ENCODE data around the gene NRDE2.

Gene NRDE2

DNA sequence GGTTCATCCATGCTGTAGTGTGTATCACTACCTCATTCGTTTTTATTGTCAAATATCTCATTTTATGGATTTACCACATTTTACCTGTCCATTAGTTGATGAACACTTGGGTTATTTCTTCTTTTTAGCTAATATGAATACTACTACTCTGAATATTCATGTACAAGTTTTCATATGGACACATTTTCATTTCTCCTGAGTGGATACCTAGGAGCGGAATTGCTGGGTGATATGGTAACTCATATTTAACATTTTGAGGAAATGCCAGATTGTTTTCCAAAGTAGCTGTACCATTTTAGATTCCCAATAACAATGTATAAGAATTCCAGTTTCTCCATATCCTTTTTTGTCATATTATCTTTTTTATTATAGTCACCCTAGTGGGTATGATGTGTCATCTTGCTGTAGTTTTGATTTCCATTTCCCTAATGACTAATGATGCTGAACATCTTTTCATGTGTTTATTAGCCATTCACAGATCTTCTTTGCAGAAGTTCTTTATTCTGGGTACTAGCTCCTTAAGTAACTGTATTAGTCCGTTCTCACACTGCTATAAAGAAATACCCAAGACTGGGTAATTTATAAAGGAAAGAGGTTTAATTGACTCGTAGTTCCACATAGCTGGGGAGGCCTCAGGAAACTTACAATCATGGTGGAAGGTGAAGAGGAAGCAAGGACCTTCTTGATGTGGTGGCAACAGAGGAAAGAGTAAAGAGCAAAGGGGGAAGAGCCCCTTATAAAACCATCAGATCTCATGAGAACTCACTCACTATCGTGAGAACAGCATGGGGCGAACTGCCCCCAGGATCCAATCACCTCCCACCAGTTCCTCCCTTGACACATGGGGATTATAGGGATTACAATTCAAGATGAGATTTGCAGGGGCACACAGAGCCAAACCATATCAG lies 11.9 kb downstream of the NRDE2 start:
- Histone ChIP-seq H3K4me3 (ENCODE audit: severe bottlenecking) (no peak overlapping the region), H3K27ac (ENCODE audit: poor library complexity, severe bottlenecking) (no peak overlapping the region), H3K4me1 (ENCODE audit: insufficient read depth, poor library complexity, severe bottlenecking) (peaks cover 5% of the 10 kb centered on the region), H3K9me3 (ENCODE audit: severe bottlenecking) (no peaks in the 10 kb centered on the region), H3K27me3 (ENCODE audit: insufficient read depth, poor library complexity, severe bottlenecking) (no peaks in the 10 kb centered on the region), H3K36me3 (ENCODE audit: low read depth) (peaks cover 31% of the 10 kb centered on the region)
- DNase-seq (ENCODE audit: low spot score) (no peak), ATAC-seq (ENCODE audit: low read depth) (no peak)
- TF ChIP-seq, protein P1, sequence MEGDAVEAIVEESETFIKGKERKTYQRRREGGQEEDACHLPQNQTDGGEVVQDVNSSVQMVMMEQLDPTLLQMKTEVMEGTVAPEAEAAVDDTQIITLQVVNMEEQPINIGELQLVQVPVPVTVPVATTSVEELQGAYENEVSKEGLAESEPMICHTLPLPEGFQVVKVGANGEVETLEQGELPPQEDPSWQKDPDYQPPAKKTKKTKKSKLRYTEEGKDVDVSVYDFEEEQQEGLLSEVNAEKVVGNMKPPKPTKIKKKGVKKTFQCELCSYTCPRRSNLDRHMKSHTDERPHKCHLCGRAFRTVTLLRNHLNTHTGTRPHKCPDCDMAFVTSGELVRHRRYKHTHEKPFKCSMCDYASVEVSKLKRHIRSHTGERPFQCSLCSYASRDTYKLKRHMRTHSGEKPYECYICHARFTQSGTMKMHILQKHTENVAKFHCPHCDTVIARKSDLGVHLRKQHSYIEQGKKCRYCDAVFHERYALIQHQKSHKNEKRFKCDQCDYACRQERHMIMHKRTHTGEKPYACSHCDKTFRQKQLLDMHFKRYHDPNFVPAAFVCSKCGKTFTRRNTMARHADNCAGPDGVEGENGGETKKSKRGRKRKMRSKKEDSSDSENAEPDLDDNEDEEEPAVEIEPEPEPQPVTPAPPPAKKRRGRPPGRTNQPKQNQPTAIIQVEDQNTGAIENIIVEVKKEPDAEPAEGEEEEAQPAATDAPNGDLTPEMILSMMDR (IDR thresholded peaks at IDR 0.05; ENCODE audit: poor library complexity, severe bottlenecking), result no peak

DNA sequence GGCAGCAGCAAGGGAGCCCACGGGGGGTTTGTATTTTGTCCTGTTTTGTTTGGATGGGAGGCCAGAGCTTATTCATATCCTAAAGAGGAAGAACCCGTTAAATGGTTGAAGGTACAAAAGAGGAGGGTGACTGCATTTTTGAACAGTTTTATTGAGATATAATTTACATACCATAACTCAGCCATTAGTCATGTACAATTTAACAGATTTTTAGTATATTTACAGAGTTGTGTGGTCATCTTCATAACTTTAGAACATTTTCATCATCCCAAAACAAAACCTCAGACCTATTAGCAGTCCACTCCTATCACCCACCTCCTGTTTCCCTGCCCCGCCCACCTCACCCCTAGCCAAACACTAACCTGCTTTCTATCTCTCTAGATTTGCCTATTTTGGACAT lies 12.6 kb downstream of the NRDE2 start:
- TF ChIP-seq, protein P1 (IDR thresholded peaks at IDR 0.05; ENCODE audit: poor library complexity, severe bottlenecking), result no peak
- H3K36me3 ChIP-seq (ENCODE audit: low read depth), result peaks cover 31% of the 10 kb centered on the region
- H3K9me3 ChIP-seq (ENCODE audit: severe bottlenecking), result no peaks in the 10 kb centered on the region
- ATAC-seq (ENCODE audit: low read depth) (peak; percentile 59), DNase-seq (ENCODE audit: low spot score) (no peak)
- H3K4me1 ChIP-seq (ENCODE audit: insufficient read depth, poor library complexity, severe bottlenecking), result peaks cover 5% of the 10 kb centered on the region
- H3K4me3 ChIP-seq (ENCODE audit: severe bottlenecking), result no peak overlapping the region
- no peak overlapping the region for H3K27ac ChIP-seq (ENCODE audit: poor library complexity, severe bottlenecking)
- H3K27me3 ChIP-seq (ENCODE audit: insufficient read depth, poor library complexity, severe bottlenecking), result no peaks in the 10 kb centered on the region

DNA sequence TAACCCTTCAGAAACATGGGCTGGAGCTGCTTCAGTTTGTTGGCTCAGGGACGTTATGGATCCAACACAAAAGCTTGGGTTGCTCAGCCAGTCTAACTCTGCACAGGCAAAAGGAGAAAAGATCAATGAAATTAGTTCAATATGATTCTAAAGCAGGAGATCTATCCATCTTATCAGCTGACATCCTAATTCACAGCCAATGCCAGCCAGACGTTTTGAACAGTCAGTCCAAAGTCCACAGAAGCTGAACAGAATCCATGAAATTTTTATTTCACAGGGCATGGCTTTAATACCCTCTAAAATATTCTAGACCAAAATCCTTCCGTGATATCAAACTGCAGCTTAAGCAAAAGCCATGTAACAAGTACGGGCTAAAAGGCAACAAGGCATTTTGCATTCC lies 13.7 kb downstream of the NRDE2 start:
- DNase-seq (ENCODE audit: low spot score) (no peak), ATAC-seq (ENCODE audit: low read depth) (no peak)
- TF ChIP-seq, protein P1 (IDR thresholded peaks at IDR 0.05; ENCODE audit: poor library complexity, severe bottlenecking), result no peak
- no peaks in the 10 kb centered on the region for H3K9me3 ChIP-seq (ENCODE audit: severe bottlenecking)
- H3K27ac ChIP-seq (ENCODE audit: poor library complexity, severe bottlenecking), result no peak overlapping the region
- H3K4me1 ChIP-seq (ENCODE audit: insufficient read depth, poor library complexity, severe bottlenecking), result peaks cover 5% of the 10 kb centered on the region
- peaks cover 35% of the 10 kb centered on the region for H3K36me3 ChIP-seq (ENCODE audit: low read depth)
- H3K27me3 ChIP-seq (ENCODE audit: insufficient read depth, poor library complexity, severe bottlenecking), result no peaks in the 10 kb centered on the region
- no peak overlapping the region for H3K4me3 ChIP-seq (ENCODE audit: severe bottlenecking)

DNA sequence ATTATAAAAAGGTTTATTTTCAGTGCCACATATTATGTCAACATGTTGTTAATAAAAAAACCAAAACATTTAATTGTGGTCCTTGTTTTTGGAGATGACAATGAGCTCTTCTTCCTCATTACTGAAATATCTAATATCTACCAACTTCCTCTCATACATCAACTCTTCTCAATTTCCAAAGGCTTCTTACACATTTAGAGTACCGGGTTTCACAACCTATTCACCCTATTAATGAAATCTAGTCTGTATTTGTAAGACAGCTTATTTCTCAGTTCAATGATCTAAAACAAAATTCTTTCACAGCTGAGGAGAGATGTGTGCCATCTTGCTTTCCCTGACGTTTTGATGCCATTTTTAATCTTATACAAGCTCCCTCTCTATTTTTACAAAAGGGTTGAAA lies 14.5 kb downstream of the NRDE2 start:
- Histone ChIP-seq H3K27me3 (ENCODE audit: insufficient read depth, poor library complexity, severe bottlenecking) (no peaks in the 10 kb centered on the region), H3K27ac (ENCODE audit: poor library complexity, severe bottlenecking) (no peak overlapping the region), H3K4me3 (ENCODE audit: severe bottlenecking) (no peak overlapping the region), H3K36me3 (ENCODE audit: low read depth) (peaks cover 39% of the 10 kb centered on the region), H3K4me1 (ENCODE audit: insufficient read depth, poor library complexity, severe bottlenecking) (peaks cover 5% of the 10 kb centered on the region), H3K9me3 (ENCODE audit: severe bottlenecking) (no peaks in the 10 kb centered on the region)
- TF ChIP-seq, protein P1 (IDR thresholded peaks at IDR 0.05; ENCODE audit: poor library complexity, severe bottlenecking), result no peak
- DNase-seq (ENCODE audit: low spot score), result no peak
- no peak for ATAC-seq (ENCODE audit: low read depth)

DNA sequence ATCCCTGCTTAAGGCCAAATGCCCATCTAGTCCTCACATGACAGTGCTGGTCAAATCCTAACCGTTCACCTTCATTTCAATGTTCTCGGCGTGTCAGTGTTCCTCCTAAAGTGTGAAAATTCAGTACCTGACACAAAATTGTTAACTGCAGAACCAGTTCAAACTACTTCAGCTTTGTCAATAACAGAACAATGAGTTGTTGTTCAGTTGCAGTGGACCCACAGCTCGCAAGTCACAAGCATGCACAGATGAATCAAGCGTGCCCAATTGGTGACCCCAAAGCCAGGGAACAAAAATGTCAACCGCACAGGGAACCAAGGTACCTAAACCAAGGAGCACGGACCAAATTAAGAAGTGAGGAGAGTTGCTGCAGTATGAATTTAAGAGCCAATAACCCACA lies 23.2 kb downstream of the NRDE2 start:
- Histone ChIP-seq H3K27ac (ENCODE audit: poor library complexity, severe bottlenecking) (no peak overlapping the region), H3K9me3 (ENCODE audit: severe bottlenecking) (no peaks in the 10 kb centered on the region), H3K4me1 (ENCODE audit: insufficient read depth, poor library complexity, severe bottlenecking) (no peaks in the 10 kb centered on the region), H3K36me3 (ENCODE audit: low read depth) (peaks cover 55% of the 10 kb centered on the region), H3K27me3 (ENCODE audit: insufficient read depth, poor library complexity, severe bottlenecking) (no peaks in the 10 kb centered on the region), H3K4me3 (ENCODE audit: severe bottlenecking) (no peak overlapping the region)
- ATAC-seq (ENCODE audit: low read depth), result no peak
- no peak for DNase-seq (ENCODE audit: low spot score)
- TF ChIP-seq, protein P1 (IDR thresholded peaks at IDR 0.05; ENCODE audit: poor library complexity, severe bottlenecking), result no peak
